Suprapubic skin (tissue), 3 donors: ENCODE data around the gene SCAP.

ENCODE experiments used
- CTCF ChIP-seq, 2 donors: fragments of 200-600 bp in 1 of 2; fragments of 450-650 bp in 1 of 2; sonication (generic) in 1 of 2; IDR thresholded peaks; one replicate each; pipeline ENCODE4 v1.5.1; 2016 to 2019; ENCODE audit warnings: antibody characterized with exemption in 2 of 2, mild to moderate bottlenecking in 1 of 2, moderate library complexity in 1 of 2
- POLR2AphosphoS5 ChIP-seq, 3 donors: sonication (generic); formaldehyde crosslinking; IDR thresholded peaks; one replicate each; pipeline ENCODE4 v1.6.1; 2017; ENCODE audit warnings: antibody characterized with exemption in 3 of 3

DNA sequence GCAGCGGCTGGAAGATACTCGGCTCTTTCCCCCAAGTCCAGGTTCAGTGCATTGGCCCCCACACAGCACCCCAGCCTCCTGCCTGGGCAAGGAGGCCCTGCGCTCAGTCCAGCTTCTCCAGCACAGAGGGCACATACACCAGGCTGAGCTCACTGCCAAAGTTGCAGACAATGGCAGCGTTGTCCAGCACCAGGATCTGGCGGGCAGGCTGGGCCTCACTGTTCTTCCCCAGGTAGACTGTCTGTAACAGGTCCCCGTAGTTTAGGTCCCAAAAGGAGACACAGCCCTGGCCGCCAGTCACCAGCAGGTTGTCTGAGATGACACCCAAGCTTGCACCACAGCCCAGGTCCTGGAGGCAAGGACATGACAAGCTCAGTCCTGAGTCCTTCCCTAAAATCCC, 62.0 kb downstream of the SCAP start:
- TF ChIP-seq CTCF (IDR thresholded peaks at IDR 0.05), result no peak
- TF ChIP-seq POLR2AphosphoS5 (IDR thresholded peaks at IDR 0.05), result no peak
